ENCODE results near the gene CCDC60. TPM values are rescaled to one million over a fixed set of nuclear protein-coding genes. Genes with fewer than 3 reads are reported as not detected.

CCDC60 gene
- total RNA-seq, 4 donors from 2014 or later, result 1.6 TPM; not detected in 3

- peak in 1 of 3 donors; percentile 61 for DNase-seq
- TF ChIP-seq POLR2A (IDR thresholded peaks at IDR 0.05) (no peak), CTCF (IDR thresholded peaks at IDR 0.05) (peak in 4 of 6 experiments; percentile 59 to 64 (median 61))
- H3K27ac ChIP-seq, result no peak overlapping the region
- no peaks in the 10 kb centered on the region for H3K9me3 ChIP-seq
- no peaks in the 10 kb centered on the region for H3K4me1 ChIP-seq
- no peak overlapping the region for H3K4me3 ChIP-seq
- H3K27me3 ChIP-seq, result no peaks in the 10 kb centered on the region
- H3K36me3 ChIP-seq, result no peaks in the 10 kb centered on the region
Observed at GRCh38 chr12:119444462-119445044, 110.0 kb downstream of the CCDC60 start.

- no peaks in the 10 kb centered on the region for H3K36me3 ChIP-seq
- no peaks in the 10 kb centered on the region for H3K9me3 ChIP-seq
- no peaks in the 10 kb centered on the region for H3K4me1 ChIP-seq
- no peak overlapping the region for H3K27ac ChIP-seq
- H3K4me3 ChIP-seq, result no peak overlapping the region
- no peaks in the 10 kb centered on the region for H3K27me3 ChIP-seq
- TF ChIP-seq CTCF (IDR thresholded peaks at IDR 0.05), result no peak
- TF ChIP-seq POLR2A (IDR thresholded peaks at IDR 0.05), result no peak
- DNase-seq, result no peak
Observed at GRCh38 chr12:119446459-119446858, 111.9 kb downstream of the CCDC60 start.

- no peak overlapping the region for H3K27ac ChIP-seq
- no peaks in the 10 kb centered on the region for H3K36me3 ChIP-seq
- no peak for DNase-seq
- H3K4me1 ChIP-seq, result no peaks in the 10 kb centered on the region
- TF ChIP-seq CTCF (IDR thresholded peaks at IDR 0.05) (no peak), POLR2A (IDR thresholded peaks at IDR 0.05) (no peak)
- no peaks in the 10 kb centered on the region for H3K27me3 ChIP-seq
- no peak overlapping the region for H3K4me3 ChIP-seq
- H3K9me3 ChIP-seq, result no peaks in the 10 kb centered on the region
Observed at GRCh38 chr12:119447126-119447525, 112.6 kb downstream of the CCDC60 start.

GRCh38 chr12:119447618-119448017 lies 113.1 kb downstream of the CCDC60 start:
- no peaks in the 10 kb centered on the region for H3K4me1 ChIP-seq
- TF ChIP-seq CTCF (IDR thresholded peaks at IDR 0.05) (no peak), POLR2A (IDR thresholded peaks at IDR 0.05) (no peak)
- DNase-seq, result no peak
- H3K4me3 ChIP-seq, result no peak overlapping the region
- no peak overlapping the region for H3K27ac ChIP-seq
- H3K27me3 ChIP-seq, result no peaks in the 10 kb centered on the region
- no peaks in the 10 kb centered on the region for H3K36me3 ChIP-seq
- H3K9me3 ChIP-seq, result no peaks in the 10 kb centered on the region

GRCh38 chr12:119448611-119449131 lies 114.1 kb downstream of the CCDC60 start:
- H3K27ac ChIP-seq, result no peak overlapping the region
- no peaks in the 10 kb centered on the region for H3K9me3 ChIP-seq
- TF ChIP-seq CTCF (IDR thresholded peaks at IDR 0.05) (no peak), POLR2A (IDR thresholded peaks at IDR 0.05) (no peak)
- H3K4me3 ChIP-seq, result no peak overlapping the region
- DNase-seq, result no peak
- no peaks in the 10 kb centered on the region for H3K36me3 ChIP-seq
- no peaks in the 10 kb centered on the region for H3K27me3 ChIP-seq
- no peaks in the 10 kb centered on the region for H3K4me1 ChIP-seq
